Raji (cell line): ENCODE data around the gene PAF1.
A peak's percentile ranks its signal among the peaks of the same experiment; 100 is the strongest.

Experiments
- POLR2A ChIP-seq: IDR thresholded peaks from 2 replicates; pipeline ENCODE4 v1.6.1; 2011; ENCODE audit warnings: low read depth, low read length, control low read depth; ENCODE audit not compliant: insufficient read depth

The PAF1 gene

GRCh38 chr19:39424934-39425333 is 34.0 kb upstream of the PAF1 start:
- TF ChIP-seq POLR2A, result no peak

- no peak for TF ChIP-seq POLR2A
Observed at GRCh38 chr19:39423258-39424086, 32.6 kb upstream of the PAF1 start.

GRCh38 chr19:39422020-39422419 is 31.1 kb upstream of the PAF1 start:
- TF ChIP-seq POLR2A, result no peak

GRCh38 chr19:39420769-39421168 is 29.9 kb upstream of the PAF1 start:
- TF ChIP-seq POLR2A, result no peak

GRCh38 chr19:39419003-39419402 is 28.1 kb upstream of the PAF1 start:
- no peak for TF ChIP-seq POLR2A

GRCh38 chr19:39417463-39418181 is 26.7 kb upstream of the PAF1 start:
- TF ChIP-seq POLR2A, result no peak

GRCh38 chr19:39416152-39417120 is 25.5 kb upstream of the PAF1 start:
- no peak for TF ChIP-seq POLR2A

- TF ChIP-seq POLR2A, result no peak
Observed at GRCh38 chr19:39415111-39416046, 24.5 kb upstream of the PAF1 start.

- no peak for TF ChIP-seq POLR2A
Observed at GRCh38 chr19:39413911-39414608, 23.2 kb upstream of the PAF1 start.

GRCh38 chr19:39413272-39413910 is 22.5 kb upstream of the PAF1 start:
- no peak for TF ChIP-seq POLR2A

- no peak for TF ChIP-seq POLR2A
Observed at GRCh38 chr19:39412867-39413271, 22.0 kb upstream of the PAF1 start.

- TF ChIP-seq POLR2A, result peak; percentile 65
Observed at GRCh38 chr19:39412100-39412866, 21.4 kb upstream of the PAF1 start, which contains the start of gene PLEKHG2. Gene PLEKHG2 (plus strand): TSS chr19:39412669. CDS start chr19:39414087, 1,418 bp downstream.

- TF ChIP-seq POLR2A, result no peak; the same call in 1 of the 2 replicates
Observed at GRCh38 chr19:39411832-39412099, 20.9 kb upstream of the PAF1 start.
